ENCODE results near the gene PYCR2. TPM values are rescaled to one million over a fixed set of nuclear protein-coding genes. Genes with fewer than 3 reads are reported as not detected.

The PYCR2 gene
- total RNA-seq, 4 donors from 2014 or later, result 38.8 to 55.0 (median 41.0) TPM

- Histone ChIP-seq H3K36me3 (no peaks in the 10 kb centered on the region), H3K4me3 (replicated peaks in 1 of 3) (no peak overlapping the region), H3K27me3 (no peaks in the 10 kb centered on the region), H3K27ac (no peak overlapping the region), H3K9me3 (no peaks in the 10 kb centered on the region), H3K4me1 (no peaks in the 10 kb centered on the region)
- no peak for DNase-seq
- WGBS, 2 donors, result 90 to 96% methylated on average over 5 of the region's 5 CpGs
- intact Hi-C loops (cut with DNase I), result no loop called here
- TF ChIP-seq, protein P1, sequence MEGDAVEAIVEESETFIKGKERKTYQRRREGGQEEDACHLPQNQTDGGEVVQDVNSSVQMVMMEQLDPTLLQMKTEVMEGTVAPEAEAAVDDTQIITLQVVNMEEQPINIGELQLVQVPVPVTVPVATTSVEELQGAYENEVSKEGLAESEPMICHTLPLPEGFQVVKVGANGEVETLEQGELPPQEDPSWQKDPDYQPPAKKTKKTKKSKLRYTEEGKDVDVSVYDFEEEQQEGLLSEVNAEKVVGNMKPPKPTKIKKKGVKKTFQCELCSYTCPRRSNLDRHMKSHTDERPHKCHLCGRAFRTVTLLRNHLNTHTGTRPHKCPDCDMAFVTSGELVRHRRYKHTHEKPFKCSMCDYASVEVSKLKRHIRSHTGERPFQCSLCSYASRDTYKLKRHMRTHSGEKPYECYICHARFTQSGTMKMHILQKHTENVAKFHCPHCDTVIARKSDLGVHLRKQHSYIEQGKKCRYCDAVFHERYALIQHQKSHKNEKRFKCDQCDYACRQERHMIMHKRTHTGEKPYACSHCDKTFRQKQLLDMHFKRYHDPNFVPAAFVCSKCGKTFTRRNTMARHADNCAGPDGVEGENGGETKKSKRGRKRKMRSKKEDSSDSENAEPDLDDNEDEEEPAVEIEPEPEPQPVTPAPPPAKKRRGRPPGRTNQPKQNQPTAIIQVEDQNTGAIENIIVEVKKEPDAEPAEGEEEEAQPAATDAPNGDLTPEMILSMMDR (IDR thresholded peaks at IDR 0.05), result no peak
- no peak for TF ChIP-seq POLR2A (IDR thresholded peaks at IDR 0.05)
Observed at GRCh38 chr1:225946803-225947202, 22.8 kb upstream of the PYCR2 start.

DNA sequence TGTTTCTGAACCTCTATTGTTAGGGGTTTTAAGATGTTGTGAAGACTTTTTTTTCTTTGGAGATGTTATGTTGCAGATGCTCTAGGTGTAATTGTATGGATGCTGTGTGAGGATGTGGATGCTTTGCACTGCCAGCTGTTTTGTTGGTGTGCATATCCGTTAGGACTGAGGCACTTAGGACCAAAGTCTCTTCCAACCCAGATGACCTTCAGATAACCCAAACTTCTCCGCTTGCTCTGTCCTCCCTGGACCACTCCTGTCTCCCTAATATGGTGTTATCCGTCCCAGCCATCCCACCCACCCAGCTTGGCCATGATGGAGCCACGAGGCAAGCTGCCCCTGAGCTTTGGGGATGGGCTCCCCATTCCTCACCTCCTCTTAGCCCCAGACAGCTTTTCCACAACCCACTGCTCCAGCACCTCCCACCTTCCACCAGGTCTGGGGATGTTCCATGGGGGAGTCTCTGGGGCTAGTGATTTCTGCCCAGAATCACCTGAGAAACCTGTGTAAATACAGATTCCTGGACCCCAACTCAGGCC lies 22.1 kb upstream of the PYCR2 start:
- DNase-seq, result no peak
- intact Hi-C loops (cut with DNase I), result no loop called here
- no peak overlapping the region for H3K4me3 ChIP-seq (replicated peaks in 1 of 3)
- H3K36me3 ChIP-seq, result no peaks in the 10 kb centered on the region
- H3K4me1 ChIP-seq, result peaks cover 0 to 5% of the 10 kb centered on the region in 2 donors
- H3K27ac ChIP-seq, result no peak overlapping the region
- H3K27me3 ChIP-seq, result no peaks in the 10 kb centered on the region
- TF ChIP-seq, protein P1 (IDR thresholded peaks at IDR 0.05), result no peak
- TF ChIP-seq POLR2A (IDR thresholded peaks at IDR 0.05), result no peak
- H3K9me3 ChIP-seq, result no peaks in the 10 kb centered on the region
- WGBS, 2 donors, result 72 to 87% methylated on average over 4 of the region's 4 CpGs

DNA sequence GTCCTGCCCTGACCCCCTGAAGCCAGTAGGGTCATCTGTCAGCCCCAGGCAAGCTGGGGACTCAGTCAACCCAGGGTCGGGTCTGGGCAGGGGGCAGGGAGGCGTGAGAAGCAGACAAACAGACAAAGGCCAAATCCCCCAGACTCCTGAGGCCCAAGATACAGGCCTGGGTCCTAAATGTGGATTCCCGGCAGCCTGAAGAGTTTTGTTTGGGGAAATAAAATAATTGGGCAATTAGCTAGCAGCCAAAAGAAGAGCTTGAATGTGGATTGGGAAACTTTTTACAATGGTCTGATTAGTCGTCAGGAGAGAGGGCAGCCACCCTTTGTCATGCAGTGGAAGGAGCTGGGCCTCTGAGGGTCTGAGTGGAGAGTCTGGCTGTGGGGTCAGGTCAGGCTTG lies 21.5 kb upstream of the PYCR2 start:
- Histone ChIP-seq H3K36me3 (no peaks in the 10 kb centered on the region), H3K27me3 (no peaks in the 10 kb centered on the region), H3K9me3 (no peaks in the 10 kb centered on the region), H3K4me3 (replicated peaks in 1 of 3) (no peak overlapping the region), H3K27ac (no peak overlapping the region), H3K4me1 (peaks cover 0 to 10% of the 10 kb centered on the region in 2 donors)
- WGBS, 2 donors, result 73 to 75% methylated on average over 4 of the region's 4 CpGs
- TF ChIP-seq, protein P1 (IDR thresholded peaks at IDR 0.05), result no peak
- no peak for TF ChIP-seq POLR2A (IDR thresholded peaks at IDR 0.05)
- no peak for DNase-seq
- intact Hi-C loops (cut with DNase I), result no loop called here

DNA sequence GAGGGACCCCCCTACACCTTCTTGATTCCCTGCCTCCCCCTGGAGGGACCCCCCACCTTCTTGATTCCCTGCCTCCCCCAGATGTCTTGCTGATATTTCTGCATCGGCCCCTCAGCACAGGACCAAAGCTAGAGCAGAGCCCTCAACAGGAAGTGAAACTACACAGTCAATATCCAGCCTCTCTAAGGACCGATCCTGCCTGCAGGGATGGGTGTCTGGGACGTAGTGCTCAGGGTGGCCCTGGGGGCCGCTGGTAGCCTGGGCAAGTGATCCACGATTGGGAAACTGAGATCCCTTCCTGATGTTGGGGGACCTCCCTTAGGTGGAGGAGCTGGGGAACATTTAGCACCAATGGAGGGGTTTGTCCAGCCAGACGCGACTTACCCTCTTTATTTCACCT lies 20.9 kb upstream of the PYCR2 start:
- TF ChIP-seq, protein P1 (IDR thresholded peaks at IDR 0.05), result no peak
- TF ChIP-seq POLR2A (IDR thresholded peaks at IDR 0.05), result no peak
- Histone ChIP-seq H3K4me1 (peaks cover 0 to 11% of the 10 kb centered on the region in 2 donors), H3K36me3 (no peaks in the 10 kb centered on the region), H3K9me3 (no peaks in the 10 kb centered on the region), H3K27me3 (no peaks in the 10 kb centered on the region), H3K4me3 (replicated peaks in 1 of 3) (no peak overlapping the region), H3K27ac (no peak overlapping the region)
- 79 to 93% methylated on average over 7 of the region's 7 CpGs for WGBS, 2 donors
- DNase-seq, result no peak
- intact Hi-C loops (cut with DNase I), result no loop called here

DNA sequence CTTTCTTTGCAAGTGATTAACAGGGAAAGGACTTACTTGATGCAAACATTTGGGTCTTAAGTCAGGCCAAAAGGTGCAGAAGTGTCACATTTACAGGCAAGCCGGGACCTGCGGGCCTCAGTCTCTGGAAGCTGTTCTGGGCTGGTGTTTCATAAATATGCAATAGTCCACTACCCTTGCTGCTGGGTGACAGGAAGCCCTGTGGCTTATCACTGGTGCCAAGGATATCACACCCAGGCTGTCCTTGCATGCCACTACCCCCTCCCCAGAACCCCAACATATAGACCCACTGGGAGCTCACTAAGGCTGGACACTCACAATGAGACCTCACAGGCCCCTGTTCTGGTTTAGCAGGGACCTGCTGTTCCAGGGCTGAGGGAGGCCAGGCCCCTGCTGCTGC lies 20.3 kb upstream of the PYCR2 start:
- intact Hi-C loops (cut with DNase I), result no loop called here
- no peak for TF ChIP-seq POLR2A (IDR thresholded peaks at IDR 0.05)
- TF ChIP-seq, protein P1 (IDR thresholded peaks at IDR 0.05), result no peak
- H3K9me3 ChIP-seq, result no peaks in the 10 kb centered on the region
- WGBS, 2 donors, result 94 to 100% methylated on average over 2 of the region's 2 CpGs
- H3K36me3 ChIP-seq, result no peaks in the 10 kb centered on the region
- peaks cover 0 to 11% of the 10 kb centered on the region in 2 donors for H3K4me1 ChIP-seq
- H3K4me3 ChIP-seq (replicated peaks in 1 of 3), result no peak overlapping the region
- no peaks in the 10 kb centered on the region for H3K27me3 ChIP-seq
- H3K27ac ChIP-seq, result no peak overlapping the region
- DNase-seq, result no peak
